Skeletal muscle satellite cell (primary cell): ENCODE measurements around the gene DCUN1D3.
"Not testable (repeated sequence)": the region's sequence is repeated elsewhere in the genome, so short reads cannot be mapped to it uniquely, and the experiment has no call there.

Experiments used
- H3K27me3 ChIP-seq: 2 replicates; pipeline ENCODE4 v1.7.0; 2013; ENCODE audit warnings: low read length; ENCODE audit not compliant: control insufficient read depth, insufficient read depth
- H3K36me3 ChIP-seq: 2 replicates; pipeline ENCODE4 v1.7.0; 2013; ENCODE audit warnings: mild to moderate bottlenecking, control low read depth, low read length; ENCODE audit not compliant: insufficient read depth
- H3K4me1 ChIP-seq: 2 replicates; pipeline ENCODE4 v1.7.0; 2013; ENCODE audit warnings: low read length; ENCODE audit not compliant: control insufficient read depth, insufficient read depth
- H3K4me2 ChIP-seq: 2 replicates; pipeline ENCODE4 v1.7.0; 2013; ENCODE audit warnings: mild to moderate bottlenecking, low read length
- H3K4me3 ChIP-seq: 2 replicates; pipeline ENCODE4 v1.7.0; 2013; ENCODE audit warnings: low read length
- H3K9ac ChIP-seq: 2 replicates; pipeline ENCODE4 v1.7.0; 2013; ENCODE audit warnings: mild to moderate bottlenecking, low read depth, low read length, moderate library complexity
- H3K9me3 ChIP-seq: replicated peaks from 2 replicates; pipeline ENCODE4 v1.7.0; 2013; ENCODE audit warnings: mild to moderate bottlenecking, control low read depth, low read length

Gene DCUN1D3

GRCh38 chr16:20937736-20938135 is 37.6 kb upstream of the DCUN1D3 start:
- Histone ChIP-seq H3K4me3 (no peak overlapping the region), H3K4me1 (peaks cover 14% of the 10 kb centered on the region), H3K9ac (no peak overlapping the region), H3K4me2 (no peak overlapping the region), H3K27me3 (no peaks in the 10 kb centered on the region), H3K36me3 (no peaks in the 10 kb centered on the region), H3K9me3 (no peaks in the 10 kb centered on the region)

GRCh38 chr16:20933589-20933988 is 33.4 kb upstream of the DCUN1D3 start:
- peaks cover 9% of the 10 kb centered on the region for H3K4me1 ChIP-seq

GRCh38 chr16:20931066-20931600 is 31.0 kb upstream of the DCUN1D3 start:
- H3K4me2 ChIP-seq, result no peak overlapping the region
- H3K4me3 ChIP-seq, result no peak overlapping the region
- no peak overlapping the region for H3K9ac ChIP-seq
- no peaks in the 10 kb centered on the region for H3K36me3 ChIP-seq
- no peaks in the 10 kb centered on the region for H3K4me1 ChIP-seq
- H3K9me3 ChIP-seq, result no peaks in the 10 kb centered on the region
- H3K27me3 ChIP-seq, result no peaks in the 10 kb centered on the region

More at GRCh38 chr16:20933589-20933988, 33.4 kb upstream of the DCUN1D3 start:
- H3K9me3 ChIP-seq, result no peaks in the 10 kb centered on the region
- no peak overlapping the region for H3K4me3 ChIP-seq
- no peak overlapping the region for H3K4me2 ChIP-seq
- H3K36me3 ChIP-seq, result no peaks in the 10 kb centered on the region
- H3K27me3 ChIP-seq, result no peaks in the 10 kb centered on the region
- no peak overlapping the region for H3K9ac ChIP-seq

- no peak overlapping the region for H3K9ac ChIP-seq
- H3K27me3 ChIP-seq, result no peaks in the 10 kb centered on the region
- no peak overlapping the region for H3K4me2 ChIP-seq
Measured at GRCh38 chr16:20930365-20930690, 30.2 kb upstream of the DCUN1D3 start.

GRCh38 chr16:20929676-20930364 is 29.7 kb upstream of the DCUN1D3 start:
- not testable (repeated sequence) for H3K9ac ChIP-seq, H3K4me1 ChIP-seq, H3K27me3 ChIP-seq, H3K4me3 ChIP-seq, H3K4me2 ChIP-seq, H3K9me3 ChIP-seq, H3K36me3 ChIP-seq

More at GRCh38 chr16:20930365-20930690, 30.2 kb upstream of the DCUN1D3 start:
- no peak overlapping the region for H3K4me3 ChIP-seq
- H3K36me3 ChIP-seq, result no peaks in the 10 kb centered on the region
- H3K4me1 ChIP-seq, result no peaks in the 10 kb centered on the region
- H3K9me3 ChIP-seq, result no peaks in the 10 kb centered on the region

- Histone ChIP-seq H3K9me3 (no peaks in the 10 kb centered on the region), H3K4me3 (no peak overlapping the region), H3K4me2 (no peak overlapping the region), H3K9ac (no peak overlapping the region), H3K36me3 (peaks cover 3% of the 10 kb centered on the region), H3K4me1 (no peaks in the 10 kb centered on the region), H3K27me3 (no peaks in the 10 kb centered on the region)
Measured at GRCh38 chr16:20928774-20929411, 28.7 kb upstream of the DCUN1D3 start.

- Histone ChIP-seq H3K9ac (no peak overlapping the region), H3K4me1 (no peaks in the 10 kb centered on the region), H3K27me3 (no peaks in the 10 kb centered on the region), H3K36me3 (peaks cover 8% of the 10 kb centered on the region), H3K9me3 (no peaks in the 10 kb centered on the region), H3K4me3 (no peak overlapping the region), H3K4me2 (no peak overlapping the region)
Measured at GRCh38 chr16:20925751-20926150, 25.6 kb upstream of the DCUN1D3 start.

- peaks cover 4% of the 10 kb centered on the region for H3K4me1 ChIP-seq
- H3K9ac ChIP-seq, result no peak overlapping the region
- no peak overlapping the region for H3K4me2 ChIP-seq
- no peaks in the 10 kb centered on the region for H3K9me3 ChIP-seq
- H3K36me3 ChIP-seq, result peaks cover 8% of the 10 kb centered on the region
- H3K4me3 ChIP-seq, result no peak overlapping the region
- no peaks in the 10 kb centered on the region for H3K27me3 ChIP-seq
Measured at GRCh38 chr16:20923876-20924275, 23.7 kb upstream of the DCUN1D3 start.

- Histone ChIP-seq H3K4me1 (peaks cover 11% of the 10 kb centered on the region), H3K9ac (no peak overlapping the region), H3K4me2 (no peak overlapping the region), H3K36me3 (peaks cover 13% of the 10 kb centered on the region), H3K27me3 (no peaks in the 10 kb centered on the region), H3K4me3 (no peak overlapping the region), H3K9me3 (no peaks in the 10 kb centered on the region)
Measured at GRCh38 chr16:20920799-20921198, 20.6 kb upstream of the DCUN1D3 start.

- no peaks in the 10 kb centered on the region for H3K27me3 ChIP-seq
- no peak overlapping the region for H3K4me3 ChIP-seq
- no peaks in the 10 kb centered on the region for H3K9me3 ChIP-seq
- peaks cover 11% of the 10 kb centered on the region for H3K4me1 ChIP-seq
- peaks cover 13% of the 10 kb centered on the region for H3K36me3 ChIP-seq
- no peak overlapping the region for H3K4me2 ChIP-seq
- no peak overlapping the region for H3K9ac ChIP-seq
Measured at GRCh38 chr16:20920091-20920490, 19.9 kb upstream of the DCUN1D3 start.

GRCh38 chr16:20918486-20919239 is 18.5 kb upstream of the DCUN1D3 start:
- Histone ChIP-seq H3K9ac (no peak overlapping the region), H3K4me2 (peak overlapping the region; percentile 2), H3K36me3 (peaks cover 9% of the 10 kb centered on the region), H3K4me3 (no peak overlapping the region), H3K4me1 (peaks cover 19% of the 10 kb centered on the region), H3K27me3 (no peaks in the 10 kb centered on the region), H3K9me3 (no peaks in the 10 kb centered on the region)
